ENCODE data around the gene PCTP.

Gene PCTP

DNA sequence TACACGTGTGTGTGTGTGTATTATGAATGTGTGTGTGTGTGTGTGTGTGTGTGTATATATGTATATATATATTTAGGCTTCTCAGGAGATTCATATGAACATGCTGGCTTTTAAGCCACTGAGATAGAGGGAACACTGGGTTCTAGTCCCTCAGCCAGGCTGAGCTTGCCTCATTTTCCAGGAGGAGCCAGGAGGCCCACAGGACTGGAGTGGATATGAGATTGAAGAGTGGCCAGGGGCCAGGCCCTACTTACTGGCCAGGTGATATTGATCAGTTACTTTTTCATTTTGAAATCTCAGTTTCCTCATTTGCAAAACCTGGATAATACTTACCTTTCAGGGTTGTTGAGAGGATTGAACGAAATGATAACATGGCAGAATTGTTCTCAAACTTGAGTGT is 5.8 kb downstream of the PCTP start:
- in situ Hi-C loops (cut with MboI; ENCODE audit: low sequenced_read_pairs), result no loop called here
- no peaks in the 10 kb centered on the region for H3K27me3 ChIP-seq (ENCODE audit: low read depth)
- H3K4me1 ChIP-seq, result peaks cover 3% of the 10 kb centered on the region; the same call in 1 of the 2 replicates
- DNase-seq (ENCODE audit: low spot score in 2 of 2), result no peak
- no peak overlapping the region for H3K4me3 ChIP-seq
- H3K36me3 ChIP-seq (replicated peaks), result no peaks in the 10 kb centered on the region
- H3K9me3 ChIP-seq, result no peaks in the 10 kb centered on the region

DNA sequence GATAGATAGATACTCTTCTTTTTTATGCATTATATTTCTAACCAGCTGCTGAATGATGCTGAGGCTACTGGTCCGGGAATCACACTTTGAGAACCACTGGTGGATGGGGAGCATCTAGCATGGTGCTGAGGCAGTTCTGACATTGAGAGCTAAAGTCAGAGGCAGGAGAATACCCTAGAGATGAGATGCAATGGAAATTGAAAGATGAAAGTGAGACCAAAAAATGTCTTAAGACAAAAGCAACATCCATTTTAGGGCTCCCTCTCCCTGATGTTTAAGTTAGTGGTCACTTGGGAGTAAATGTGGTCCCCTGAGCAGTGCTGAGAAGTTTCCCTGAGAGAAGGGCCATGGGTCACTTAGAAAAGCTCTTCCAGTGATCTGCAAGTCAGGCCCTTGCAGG is 6.8 kb downstream of the PCTP start:
- in situ Hi-C loops (cut with MboI; ENCODE audit: low sequenced_read_pairs), result no loop called here
- Histone ChIP-seq H3K4me3 (no peak overlapping the region), H3K36me3 (replicated peaks) (no peaks in the 10 kb centered on the region), H3K9me3 (no peaks in the 10 kb centered on the region), H3K27me3 (ENCODE audit: low read depth) (no peaks in the 10 kb centered on the region), H3K4me1 (no peaks in the 10 kb centered on the region)
- no peak for DNase-seq (ENCODE audit: low spot score in 2 of 2)

DNA sequence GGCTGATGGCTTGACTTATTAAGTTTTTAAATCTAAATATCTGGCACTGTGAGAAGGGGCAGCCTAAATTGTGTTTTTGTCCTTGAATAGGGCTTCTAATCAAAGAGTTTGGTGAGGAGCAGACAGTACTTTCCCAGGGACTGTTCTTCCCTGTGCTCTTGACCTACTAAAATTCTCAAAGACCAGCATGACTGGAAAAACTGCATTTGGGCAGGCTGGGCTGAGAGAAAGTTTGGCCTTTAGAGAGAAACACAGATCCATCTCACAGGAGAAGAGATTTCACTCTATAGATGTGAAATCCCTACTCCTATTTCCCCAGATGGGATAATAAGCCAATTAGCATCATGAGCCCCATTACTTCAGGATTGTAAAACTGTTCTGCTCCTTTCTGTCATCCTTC is 7.3 kb downstream of the PCTP start:
- no peaks in the 10 kb centered on the region for H3K36me3 ChIP-seq (replicated peaks)
- H3K27me3 ChIP-seq (ENCODE audit: low read depth), result no peaks in the 10 kb centered on the region
- in situ Hi-C loops (cut with MboI; ENCODE audit: low sequenced_read_pairs), result no loop called here
- DNase-seq (ENCODE audit: low spot score in 2 of 2), result no peak
- no peaks in the 10 kb centered on the region for H3K4me1 ChIP-seq
- no peaks in the 10 kb centered on the region for H3K9me3 ChIP-seq
- no peak overlapping the region for H3K4me3 ChIP-seq

DNA sequence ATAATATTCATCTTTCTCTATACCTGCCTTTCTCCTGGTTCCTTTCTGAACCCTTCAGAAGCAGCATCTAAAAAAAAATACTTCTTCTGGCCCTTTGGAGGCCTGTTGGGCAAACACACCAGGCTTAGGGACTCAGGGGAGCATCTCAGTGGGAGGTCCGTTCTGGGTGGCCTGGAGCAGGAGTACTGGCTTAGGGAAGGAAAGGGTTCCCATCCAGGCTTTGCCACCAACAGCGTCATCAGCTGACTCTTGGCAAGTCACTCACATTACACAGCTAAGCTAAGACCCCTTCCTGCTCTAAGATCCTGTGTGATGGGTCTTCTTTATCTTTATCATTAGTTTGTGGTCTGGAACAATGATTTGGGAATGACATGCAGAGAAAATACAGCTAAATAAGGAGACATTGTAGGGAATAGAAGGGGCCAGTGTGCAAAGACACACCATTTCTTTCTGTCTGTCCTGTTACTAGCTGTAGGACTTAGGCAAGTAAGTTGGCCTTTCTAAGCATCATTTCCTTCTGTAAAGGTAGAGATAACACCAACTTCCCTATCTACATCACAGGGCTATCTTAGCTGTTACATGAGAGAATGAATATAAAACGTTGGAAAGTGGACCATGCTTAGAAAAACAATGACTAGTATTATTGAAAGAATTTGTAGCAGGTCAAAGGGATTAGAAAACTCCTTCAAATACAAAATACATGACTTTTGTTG is 9.9 kb downstream of the PCTP start:
- in situ Hi-C loops (cut with MboI; ENCODE audit: low sequenced_read_pairs), result no loop called here
- H3K27me3 ChIP-seq (ENCODE audit: low read depth), result no peaks in the 10 kb centered on the region
- DNase-seq (ENCODE audit: low spot score in 2 of 2), result no peak
- no peaks in the 10 kb centered on the region for H3K4me1 ChIP-seq
- no peak overlapping the region for H3K4me3 ChIP-seq
- H3K36me3 ChIP-seq (replicated peaks), result no peaks in the 10 kb centered on the region
- H3K9me3 ChIP-seq, result no peaks in the 10 kb centered on the region

DNA sequence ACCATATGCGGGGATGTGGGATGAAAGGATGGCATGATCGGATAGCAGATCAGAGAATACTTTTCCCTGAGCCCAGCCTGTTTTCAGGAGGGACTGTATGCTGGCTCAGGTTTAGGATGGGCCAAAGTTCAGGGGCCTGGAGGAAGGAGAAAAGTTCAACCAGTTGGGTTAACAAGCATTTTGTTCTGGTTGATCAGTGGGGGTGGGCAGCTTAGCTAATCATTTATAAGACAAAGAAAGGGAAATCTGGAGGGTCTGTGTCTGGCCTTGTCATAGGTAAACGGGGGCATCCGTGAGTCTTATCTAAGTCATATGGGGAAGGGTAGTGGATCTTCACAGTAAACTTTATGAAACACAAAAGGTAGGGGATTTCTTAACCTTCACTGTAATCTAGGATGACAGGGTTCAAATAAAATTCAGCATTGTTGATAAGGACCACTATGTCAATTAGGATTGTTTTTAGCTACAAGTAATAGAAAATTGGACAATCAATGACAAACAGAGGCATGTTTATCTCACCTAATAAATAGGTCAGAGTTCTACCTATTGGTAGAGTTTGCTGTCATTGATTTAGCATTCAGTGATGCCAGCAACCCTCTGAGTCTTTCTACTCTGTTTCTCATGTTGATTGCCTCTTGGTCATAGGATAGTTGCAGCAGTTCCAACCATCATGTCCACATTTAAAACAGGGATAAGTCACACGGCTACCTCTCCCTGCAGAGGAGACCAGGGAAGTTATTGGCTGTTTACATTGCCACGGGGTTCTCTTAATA is 11.4 kb downstream of the PCTP start:
- Histone ChIP-seq H3K27me3 (ENCODE audit: low read depth) (no peaks in the 10 kb centered on the region), H3K36me3 (replicated peaks) (no peaks in the 10 kb centered on the region), H3K4me1 (no peaks in the 10 kb centered on the region), H3K9me3 (no peaks in the 10 kb centered on the region), H3K4me3 (no peak overlapping the region)
- DNase-seq (ENCODE audit: low spot score in 2 of 2), result no peak
- in situ Hi-C loops (cut with MboI; ENCODE audit: low sequenced_read_pairs), result no loop called here

DNA sequence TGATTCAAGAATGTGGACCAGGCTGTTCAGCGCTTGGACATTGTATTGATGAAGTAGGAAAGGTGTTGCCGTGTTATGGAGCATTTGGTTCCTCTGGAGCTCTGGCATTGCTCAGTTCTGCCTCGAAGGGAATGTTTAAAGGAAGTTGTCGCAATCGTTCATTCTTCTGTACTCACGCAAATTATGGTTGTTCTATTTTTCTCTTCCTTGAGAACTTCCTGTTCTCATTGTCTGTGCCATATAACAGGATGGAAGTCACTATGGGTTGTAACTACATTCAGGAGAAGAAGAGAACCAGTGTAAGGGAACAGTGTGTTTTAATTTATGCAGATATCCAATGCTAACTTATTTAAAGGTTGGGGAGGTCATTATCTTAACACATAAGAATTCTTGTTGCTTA is 13.0 kb downstream of the PCTP start:
- no peaks in the 10 kb centered on the region for H3K36me3 ChIP-seq (replicated peaks)
- H3K4me3 ChIP-seq, result no peak overlapping the region
- H3K4me1 ChIP-seq, result no peaks in the 10 kb centered on the region
- DNase-seq (ENCODE audit: low spot score in 2 of 2), result no peak
- H3K27me3 ChIP-seq (ENCODE audit: low read depth), result no peaks in the 10 kb centered on the region
- in situ Hi-C loops (cut with MboI; ENCODE audit: low sequenced_read_pairs), result no loop called here
- H3K9me3 ChIP-seq, result no peaks in the 10 kb centered on the region

DNA sequence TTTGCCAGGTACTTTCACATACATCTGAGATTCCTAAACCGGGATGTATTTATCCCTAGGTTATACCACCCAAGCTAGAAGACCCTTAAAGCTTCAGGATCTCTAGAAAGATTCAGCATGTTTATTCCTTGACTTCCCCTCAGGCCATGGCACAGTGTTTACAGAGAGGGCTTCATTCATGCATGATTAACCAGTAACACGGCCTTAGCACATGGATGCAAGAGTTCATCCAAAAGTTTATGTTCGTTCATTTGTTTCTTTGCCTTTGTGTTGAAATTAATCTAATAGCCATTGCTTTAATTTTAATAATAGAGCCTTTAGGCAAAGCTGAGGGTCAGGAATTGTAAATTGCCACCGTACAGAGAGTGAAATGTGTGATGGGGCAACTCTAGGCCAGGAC is 13.8 kb downstream of the PCTP start:
- DNase-seq (ENCODE audit: low spot score in 2 of 2), result no peak
- in situ Hi-C loops (cut with MboI; ENCODE audit: low sequenced_read_pairs), result no loop called here
- Histone ChIP-seq H3K27me3 (ENCODE audit: low read depth) (no peaks in the 10 kb centered on the region), H3K4me3 (no peak overlapping the region), H3K4me1 (no peaks in the 10 kb centered on the region), H3K36me3 (replicated peaks) (no peaks in the 10 kb centered on the region), H3K9me3 (no peaks in the 10 kb centered on the region)

DNA sequence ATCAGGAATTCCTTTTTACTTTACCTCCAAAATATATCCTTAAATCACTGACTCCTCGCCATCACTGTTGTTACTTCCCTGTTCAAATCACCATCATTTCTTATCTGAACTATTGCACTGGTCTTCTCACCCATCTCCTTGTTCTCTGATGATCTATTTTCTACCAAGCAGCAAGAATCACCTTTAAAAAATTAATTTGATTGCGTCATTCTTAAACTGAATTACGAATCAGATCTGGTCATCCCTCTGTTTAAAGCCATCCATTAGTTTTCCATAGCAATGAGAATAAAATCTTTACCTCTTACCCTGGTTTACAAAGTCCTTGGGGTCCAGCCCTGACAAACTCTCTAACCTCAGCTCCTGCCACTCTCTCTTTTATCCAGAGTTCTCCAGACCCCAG is 14.6 kb downstream of the PCTP start:
- no peaks in the 10 kb centered on the region for H3K36me3 ChIP-seq (replicated peaks)

DNA sequence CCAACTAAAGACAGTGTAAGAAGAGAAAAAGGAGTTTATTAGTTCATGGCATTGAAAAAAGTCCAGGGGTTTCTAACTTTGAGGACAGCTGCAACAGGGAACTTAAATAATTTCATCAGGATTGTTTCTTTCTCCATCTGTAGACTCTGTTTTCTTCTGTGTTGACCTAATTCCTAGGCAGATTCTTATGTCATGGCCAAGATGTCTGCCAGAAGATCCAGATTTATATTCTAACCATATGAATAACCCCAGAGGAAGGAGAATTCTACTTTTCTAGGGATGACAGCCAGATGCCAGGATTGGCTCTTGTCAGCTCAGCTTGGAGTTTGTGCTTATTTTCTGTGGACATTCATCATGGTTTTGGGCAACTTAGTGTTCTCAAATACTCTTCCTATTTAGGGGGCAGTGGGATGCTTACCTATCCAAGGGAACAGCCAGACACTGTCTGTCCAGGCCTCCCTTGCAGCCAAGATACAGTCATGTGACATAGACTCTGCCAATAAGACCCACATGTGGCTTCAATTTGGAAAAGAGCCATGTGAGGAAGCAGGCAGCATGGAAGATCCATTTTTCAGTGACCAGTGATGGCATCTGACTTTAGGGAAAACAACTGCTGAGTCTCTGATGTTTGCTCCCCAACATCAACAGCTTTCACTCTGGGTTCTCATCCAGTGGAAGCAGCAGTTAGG is 18.2 kb downstream of the PCTP start:
- no peak for DNase-seq (ENCODE audit: low spot score in 2 of 2)
- no peak overlapping the region for H3K4me3 ChIP-seq
- no peaks in the 10 kb centered on the region for H3K4me1 ChIP-seq
- no peaks in the 10 kb centered on the region for H3K27me3 ChIP-seq (ENCODE audit: low read depth)
- in situ Hi-C loops (cut with MboI; ENCODE audit: low sequenced_read_pairs), result no loop called here
- H3K9me3 ChIP-seq, result no peaks in the 10 kb centered on the region
- no peaks in the 10 kb centered on the region for H3K36me3 ChIP-seq (replicated peaks)

More for the DNA sequence above, 14.6 kb downstream of the PCTP start:
- H3K4me3 ChIP-seq, result no peak overlapping the region
- H3K9me3 ChIP-seq, result no peaks in the 10 kb centered on the region
- no peak for DNase-seq (ENCODE audit: low spot score in 2 of 2)
- no peaks in the 10 kb centered on the region for H3K4me1 ChIP-seq
- H3K27me3 ChIP-seq (ENCODE audit: low read depth), result no peaks in the 10 kb centered on the region
- in situ Hi-C loops (cut with MboI; ENCODE audit: low sequenced_read_pairs), result no loop called here

DNA sequence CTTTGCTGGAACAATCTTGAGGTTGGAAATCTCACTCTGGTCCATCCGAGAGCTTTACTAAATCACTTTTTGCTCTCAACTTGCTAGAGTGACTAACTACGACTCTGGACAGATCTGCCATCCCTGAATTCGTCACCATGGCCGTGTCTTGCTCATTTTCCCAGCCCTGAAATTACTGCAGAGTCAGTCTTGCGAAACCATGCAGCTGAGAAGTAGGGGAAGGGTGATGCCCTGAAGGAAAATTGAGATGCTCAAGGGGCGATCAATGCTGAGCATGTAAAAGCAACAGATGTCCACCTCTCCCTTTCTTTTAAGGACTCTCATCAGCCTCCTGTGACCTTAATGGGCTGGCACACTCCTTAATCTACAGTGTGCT is 18.8 kb downstream of the PCTP start:
- no peak for DNase-seq (ENCODE audit: low spot score in 2 of 2)
- Histone ChIP-seq H3K9me3 (no peaks in the 10 kb centered on the region), H3K36me3 (replicated peaks) (no peaks in the 10 kb centered on the region), H3K27me3 (ENCODE audit: low read depth) (no peaks in the 10 kb centered on the region), H3K4me1 (no peaks in the 10 kb centered on the region), H3K4me3 (no peak overlapping the region)
- in situ Hi-C loops (cut with MboI; ENCODE audit: low sequenced_read_pairs), result no loop called here

DNA sequence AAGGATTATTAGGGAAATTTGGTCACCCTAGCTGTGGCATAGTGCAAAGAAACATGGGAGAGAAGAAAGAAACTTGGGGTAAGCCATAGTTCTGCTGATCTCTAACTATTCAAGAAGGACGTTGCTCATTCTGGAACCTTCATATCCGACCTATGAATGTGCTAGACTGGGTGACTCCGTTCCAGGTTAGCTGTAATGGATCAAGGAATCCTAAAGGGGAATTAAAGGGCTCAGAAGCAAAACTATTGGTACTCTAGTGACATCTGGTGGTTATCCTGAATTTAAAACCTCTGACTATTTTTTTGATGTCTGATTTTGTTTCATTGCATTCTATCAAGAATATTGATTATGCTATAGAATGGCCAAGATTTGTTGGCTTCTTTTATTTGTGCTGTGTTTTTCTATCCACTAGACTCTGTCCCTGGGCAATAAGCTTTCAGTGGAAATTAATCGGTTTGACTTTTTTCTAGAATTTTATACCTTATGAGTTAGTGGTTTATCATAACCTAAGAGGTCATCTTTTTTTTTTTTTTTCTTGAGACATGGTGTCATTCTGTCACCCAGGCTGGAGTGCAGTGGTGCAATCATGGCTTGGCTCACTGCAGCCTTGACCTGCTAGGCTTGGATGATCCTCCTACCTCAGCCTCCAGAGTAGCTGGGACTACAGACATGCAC is 19.5 kb downstream of the PCTP start:
- in situ Hi-C loops (cut with MboI; ENCODE audit: low sequenced_read_pairs), result loop anchor here (5.0 kb wide), 1 partner anchor 243 kb away; no protein-coding TSS in a partner anchor
- no peaks in the 10 kb centered on the region for H3K36me3 ChIP-seq (replicated peaks)
- H3K9me3 ChIP-seq, result no peaks in the 10 kb centered on the region
- no peaks in the 10 kb centered on the region for H3K27me3 ChIP-seq (ENCODE audit: low read depth)
- DNase-seq (ENCODE audit: low spot score in 2 of 2), result peak in 1 of 2 experiments; percentile 65
- H3K4me3 ChIP-seq, result no peak overlapping the region
- no peaks in the 10 kb centered on the region for H3K4me1 ChIP-seq

DNA sequence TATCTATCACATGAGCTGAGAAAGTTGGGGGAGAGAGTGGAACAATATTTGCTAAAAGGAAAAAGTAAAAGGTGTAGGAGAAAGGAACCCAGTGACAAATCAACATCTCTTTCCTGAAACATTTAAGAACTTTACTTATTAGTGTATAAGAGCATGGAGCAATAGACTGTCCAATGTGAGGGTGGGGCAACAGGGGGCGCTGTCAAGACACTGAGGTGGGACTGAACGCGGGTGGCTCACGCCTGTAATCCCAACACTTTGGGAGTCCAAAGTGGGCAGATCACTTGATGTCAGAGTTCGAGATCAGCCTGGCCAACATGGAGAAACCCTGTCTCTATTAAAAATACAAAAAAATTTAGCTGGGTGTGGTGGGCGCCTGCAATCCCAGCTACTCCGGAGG is 21.2 kb downstream of the PCTP start:
- H3K36me3 ChIP-seq (replicated peaks), result no peaks in the 10 kb centered on the region
- in situ Hi-C loops (cut with MboI; ENCODE audit: low sequenced_read_pairs), result loop anchor here (5.0 kb wide), 1 partner anchor 245 kb away; no protein-coding TSS in a partner anchor

DNA sequence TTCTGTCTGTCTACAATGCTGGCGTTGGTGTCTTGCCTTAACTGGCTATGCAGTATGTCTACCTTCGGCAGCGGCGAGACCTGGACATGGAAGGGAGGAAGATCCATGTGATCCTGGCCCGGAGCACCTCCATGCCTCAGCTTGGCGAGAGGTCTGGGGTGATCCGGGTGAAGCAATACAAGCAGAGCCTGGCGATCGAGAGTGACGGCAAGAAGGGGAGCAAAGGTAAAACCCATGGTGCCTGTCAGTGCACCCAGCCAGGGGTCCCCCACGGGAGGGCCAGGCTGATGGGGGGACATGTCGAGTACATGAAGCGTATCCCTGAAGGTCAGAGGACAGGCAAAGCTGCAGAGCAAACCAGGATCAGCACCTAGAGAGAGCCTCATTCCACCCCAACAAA is 22.8 kb downstream of the PCTP start:
- H3K4me1 ChIP-seq, result no peaks in the 10 kb centered on the region
- DNase-seq (ENCODE audit: low spot score in 2 of 2), result no peak
- H3K36me3 ChIP-seq (replicated peaks), result no peaks in the 10 kb centered on the region
- in situ Hi-C loops (cut with MboI; ENCODE audit: low sequenced_read_pairs), result loop anchor here (5.0 kb wide), 1 partner anchor 246 kb away; no protein-coding TSS in a partner anchor
- no peaks in the 10 kb centered on the region for H3K27me3 ChIP-seq (ENCODE audit: low read depth)
- no peak overlapping the region for H3K4me3 ChIP-seq
- no peaks in the 10 kb centered on the region for H3K9me3 ChIP-seq

More for the DNA sequence above, 21.2 kb downstream of the PCTP start:
- no peaks in the 10 kb centered on the region for H3K9me3 ChIP-seq
- no peaks in the 10 kb centered on the region for H3K4me1 ChIP-seq
- H3K27me3 ChIP-seq (ENCODE audit: low read depth), result no peaks in the 10 kb centered on the region
- DNase-seq (ENCODE audit: low spot score in 2 of 2), result no peak
- no peak overlapping the region for H3K4me3 ChIP-seq

All from HAP-1 (cell line).